Fibroblast of skin of right biceps (primary cell): ENCODE results near the gene CALN1.

Source experiments
- DNase-seq: peaks from one replicate; pipeline ENCODE4 v3.0.0-alpha.2; 2013

Gene CALN1

GRCh38 chr7:71846160-71846559 is 566.0 kb downstream of the CALN1 start:
- peak; percentile 48 for DNase-seq

GRCh38 chr7:71843676-71844075 is 568.5 kb downstream of the CALN1 start:
- DNase-seq, result no peak

GRCh38 chr7:71842786-71843185 is 569.4 kb downstream of the CALN1 start:
- peak; percentile 56 for DNase-seq

GRCh38 chr7:71842381-71842780 is 569.8 kb downstream of the CALN1 start:
- no peak for DNase-seq

- DNase-seq, result peak; percentile 79
Observed at GRCh38 chr7:71835056-71835455, 577.1 kb downstream of the CALN1 start.

GRCh38 chr7:71829515-71829914 is 582.6 kb downstream of the CALN1 start:
- DNase-seq, result no peak

- no peak for DNase-seq
Observed at GRCh38 chr7:71828361-71828760, 583.8 kb downstream of the CALN1 start.

GRCh38 chr7:71826141-71826540 is 586.0 kb downstream of the CALN1 start:
- peak; percentile 63 for DNase-seq

GRCh38 chr7:71824006-71824760 is 588.0 kb downstream of the CALN1 start:
- DNase-seq, result peak; percentile 98

GRCh38 chr7:71822406-71822805 is 589.7 kb downstream of the CALN1 start:
- peak; percentile 48 for DNase-seq

- peak; percentile 46 for DNase-seq
Observed at GRCh38 chr7:71817916-71818315, 594.2 kb downstream of the CALN1 start.

GRCh38 chr7:71808115-71808514 is 604.0 kb downstream of the CALN1 start:
- no peak for DNase-seq

- peak; percentile 27 for DNase-seq
Observed at GRCh38 chr7:71804256-71804655, 607.9 kb downstream of the CALN1 start.

- DNase-seq, result peak; percentile 85
Observed at GRCh38 chr7:71801976-71802375, 610.2 kb downstream of the CALN1 start.

- DNase-seq, result no peak
Observed at GRCh38 chr7:71800321-71800720, 611.8 kb downstream of the CALN1 start.

GRCh38 chr7:71795410-71795809 is 616.7 kb downstream of the CALN1 start:
- DNase-seq, result no peak

GRCh38 chr7:71793251-71793650 is 618.9 kb downstream of the CALN1 start:
- peak; percentile 96 for DNase-seq

GRCh38 chr7:71787513-71787912 is 624.6 kb downstream of the CALN1 start:
- DNase-seq, result peak; percentile 43

GRCh38 chr7:71785216-71785615 is 626.9 kb downstream of the CALN1 start:
- no peak for DNase-seq

- no peak for DNase-seq
Observed at GRCh38 chr7:71784781-71785180, 627.4 kb downstream of the CALN1 start.

- no peak for DNase-seq
Observed at GRCh38 chr7:71784180-71784579, 628.0 kb downstream of the CALN1 start.

GRCh38 chr7:71783779-71784178 is 628.4 kb downstream of the CALN1 start:
- no peak for DNase-seq

GRCh38 chr7:71782051-71782450 is 630.1 kb downstream of the CALN1 start:
- peak; percentile 50 for DNase-seq

GRCh38 chr7:71780282-71780681 is 631.9 kb downstream of the CALN1 start:
- DNase-seq, result no peak

GRCh38 chr7:71777278-71777677 is 634.9 kb downstream of the CALN1 start:
- DNase-seq, result no peak
